H1 (cell line): ENCODE data around the gene MED16. TPM values are rescaled to one million over a fixed set of nuclear protein-coding genes. Genes with fewer than 3 reads are reported as not detected.

Experiments used
- CHD1 ChIP-seq: IDR thresholded peaks from 2 replicates; pipeline ENCODE4 v1.6.1; 2012; ENCODE audit warnings: low read depth, low read length, improper control_type of control experiment
- CHD7 ChIP-seq: fragments of 300-600 bp; sonication (generic); IDR thresholded peaks from 2 replicates; pipeline ENCODE4 v1.7.1; 2012; ENCODE audit warnings: low read length, moderate library complexity, mild to moderate bottlenecking, inconsistent platforms; ENCODE audit not compliant: insufficient replicate concordance
- CTBP2 ChIP-seq: IDR thresholded peaks from 2 replicates; pipeline ENCODE4 v1.7.0; 2011; ENCODE audit warnings: borderline replicate concordance, mild to moderate bottlenecking, moderate library complexity, mixed read lengths, low read length; ENCODE audit not compliant: insufficient read depth, insufficient read length
- GABPA ChIP-seq: IDR thresholded peaks from 2 replicates; pipeline ENCODE4 v1.6.1; 2011; ENCODE audit warnings: mild to moderate bottlenecking, low read length, moderate library complexity, borderline replicate concordance; ENCODE audit not compliant: insufficient read depth
- GTF2F1 ChIP-seq: IDR thresholded peaks from 2 replicates; pipeline ENCODE4 v1.6.1; 2012; ENCODE audit warnings: low read depth, low read length, improper control_type of control experiment, borderline replicate concordance
- RFX5 ChIP-seq: IDR thresholded peaks from 2 replicates; pipeline ENCODE4 v1.6.1; 2011; ENCODE audit warnings: low read depth, low read length, improper control_type of control experiment, borderline replicate concordance
- SIN3A ChIP-seq, 2 experiments: IDR thresholded peaks in 1 of 2; conservative IDR thresholded peaks in 1 of 2; 2 replicates each; pipeline ENCODE4 v1.6.1; 2011 to 2012; ENCODE audit warnings: low read length in 2 of 2, improper control_type of control experiment in 1 of 2, low read depth in 1 of 2, mild to moderate bottlenecking in 1 of 2
- TBP ChIP-seq: IDR thresholded peaks from 2 replicates; pipeline ENCODE4 v1.6.1; 2011; ENCODE audit warnings: low read depth, low read length, improper control_type of control experiment
- polyA plus RNA-seq, 7 experiments: library from polyadenylated mRNA; depleted of rRNA in 3 of 7; stranded (reverse) in 5 of 7; unstranded in 2 of 7; fragments of >200 nt in 5 of 7; fragments of 200-250 nt in 2 of 7; gene quantifications; 1 replicate in 5 of 7; 2 replicates in 1 of 7; 4 replicates in 1 of 7; pipeline versions ENCODE4 v1.2.1 to v1.2.3, GENCODE V29; 2011 to 2013; ENCODE audit warnings: missing spikeins in 2 of 7, mixed read lengths in 2 of 7
- total RNA-seq: library from RNA; stranded (reverse); fragmentation: NEBNext Ultra II Directional; extraction: Animal tissue kit (Norgen Biotek cat#: 25700); gene quantifications from 2 replicates; pipeline ENCODE4 v1.2.1, GENCODE V29; 2021

MED16 gene
- total and polyA plus RNA-seq, 2 of the 8 experiments (the other 6 are each of a cell fraction or from before 2014, with no cell fraction given), result 51.0 to 67.2 TPM

DNA sequence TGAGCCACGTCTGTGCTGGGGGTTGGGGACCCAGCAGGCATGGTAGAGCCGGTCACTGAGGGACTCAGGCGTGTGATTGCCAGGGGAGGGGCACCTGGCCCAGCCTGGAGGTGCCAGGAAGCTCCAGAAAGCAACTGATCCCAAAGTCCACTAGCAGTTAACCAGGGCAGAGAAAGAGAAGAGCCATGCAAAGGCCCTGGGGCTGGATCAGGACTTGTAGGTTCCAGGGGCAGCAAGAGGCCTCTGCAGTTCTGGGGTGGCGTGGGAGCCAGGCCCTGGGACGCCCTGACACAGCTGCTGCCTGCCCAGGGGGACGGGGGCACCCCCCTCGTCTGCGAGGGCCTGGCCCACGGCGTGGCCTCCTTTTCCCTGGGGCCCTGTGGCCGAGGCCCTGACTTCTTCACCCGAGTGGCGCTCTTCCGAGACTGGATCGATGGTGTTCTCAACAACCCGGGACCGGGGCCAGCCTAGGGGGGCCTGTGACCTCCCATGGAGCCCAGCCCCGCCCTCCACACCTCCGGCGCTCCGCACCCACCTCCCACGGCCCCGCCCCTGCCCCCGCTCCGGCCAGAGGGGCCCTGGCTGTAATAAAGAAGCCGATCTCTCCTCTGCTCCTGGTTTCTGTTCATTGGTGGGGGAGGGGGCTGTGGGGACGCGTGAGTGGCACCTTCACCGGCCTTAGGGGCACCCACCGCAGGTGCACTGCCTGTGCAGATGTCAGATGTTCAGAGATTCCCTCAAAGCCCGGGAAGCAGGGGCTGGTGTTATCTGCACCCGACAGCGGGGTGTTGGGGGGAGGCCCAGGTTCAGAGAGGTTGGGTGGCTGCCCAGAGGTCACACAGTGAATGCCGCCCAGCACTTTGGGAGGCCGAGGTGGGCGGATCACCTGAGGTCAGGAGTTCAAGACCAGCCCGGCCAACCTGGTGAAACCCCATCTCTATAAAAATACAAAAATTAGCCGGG is 61.3 kb downstream of the MED16 start (continued):
- TF ChIP-seq CHD7 (no peak), RFX5 (no peak), TBP (no peak), GABPA (no peak), GTF2F1 (no peak), CTBP2 (no peak), SIN3A (conservative IDR thresholded peaks at IDR 0.05 in 1 of 2, IDR thresholded peaks at IDR 0.05 in 1 of 2; ENCODE audit: low read depth in 1 of 2, low read length in 2 of 2) (no peak), CHD1 (no peak)
